ENCODE measurements around the gene MPL. TPM values are rescaled to one million over a fixed set of nuclear protein-coding genes. Genes with fewer than 3 reads are reported as not detected.

MPL gene
- total and polyA plus RNA-seq, 2 of the 13 experiments (the other 11 are each of a cell fraction or from before 2014, with no cell fraction given) = not detected

- peak; percentile 93 for TF ChIP-seq ZBTB40 (IDR thresholded peaks at IDR 0.05)
- TF ChIP-seq ZBTB40 (CRISPR knock-in tag; IDR thresholded peaks at IDR 0.05) = peak; percentile 70; the same call in 1 of the 2 replicates
- 0 out of 2 replicates have a peak, but pooled peaks have one; percentile 29 for TF ChIP-seq ELF3 (CRISPR knock-in tag; IDR thresholded peaks at IDR 0.05)
- TF ChIP-seq RBFOX2 (IDR thresholded peaks at IDR 0.05; ENCODE audit: low read depth, low read length) = peak; percentile 90
- no peak for TF ChIP-seq TMF1 (CRISPR knock-in tag; IDR thresholded peaks at IDR 0.05; ENCODE audit: low read depth)
- 0 out of 2 replicates have a peak, but pooled peaks have one; percentile 66 for TF ChIP-seq ZNF678 (CRISPR knock-in tag; IDR thresholded peaks at IDR 0.05)
- no peak for TF ChIP-seq ZFP37 (CRISPR knock-in tag; IDR thresholded peaks at IDR 0.05; ENCODE audit: borderline replicate concordance)
- TF ChIP-seq ATF4 (CRISPR knock-in tag; IDR thresholded peaks at IDR 0.05) = peak in 1 of 2 experiments; percentile 96; a peak in 2 of 4 replicates
- no peak for TF ChIP-seq CERS6 (CRISPR knock-in tag; IDR thresholded peaks at IDR 0.05)
- peak; percentile 68 for TF ChIP-seq ZNF746 (CRISPR knock-in tag; IDR thresholded peaks at IDR 0.05)
- no peak for TF ChIP-seq LRRFIP1 (CRISPR knock-in tag; conservative IDR thresholded peaks at IDR 0.05)
- TF ChIP-seq KLF6 (CRISPR knock-in tag; IDR thresholded peaks at IDR 0.05) = no peak; the same call in 1 of the 2 replicates
- no peak for TF ChIP-seq MBD4 (IDR thresholded peaks at IDR 0.05; ENCODE audit: borderline replicate concordance, low read length)
These were observed 52.0 kb downstream of the MPL start, which contains the start of the genes MED8 and SZT2 (continued) for GRCh38 chr1:43389326-43390313.

All from HepG2 (cell line).